Measurements from ENCODE around the gene PTPN18.

DNA sequence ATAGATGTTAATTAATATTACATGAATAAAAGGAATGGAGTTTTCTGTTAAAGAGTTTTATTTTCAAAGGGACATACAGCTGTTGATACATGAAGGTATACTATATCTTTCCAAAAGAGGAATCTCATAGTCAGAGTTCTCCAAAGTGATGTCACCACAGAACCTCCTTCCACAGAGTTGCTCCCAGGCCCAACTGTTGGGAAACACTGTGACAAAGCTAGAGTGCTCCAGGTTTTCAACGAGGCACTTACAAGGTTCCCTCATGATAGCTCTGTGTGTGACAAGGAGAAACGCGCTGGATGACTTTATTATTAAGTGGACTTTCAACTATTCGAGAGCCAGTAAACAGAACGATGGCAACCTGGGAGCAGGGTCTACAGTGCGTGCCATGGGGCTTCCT, 33.5 kb downstream of the PTPN18 start:
- no peak for TF ChIP-seq REST (IDR thresholded peaks at IDR 0.05; ENCODE audit: insufficient read depth in 1 of 2, low read depth in 2 of 2, low read length in 2 of 2)
- TF ChIP-seq POLR2AphosphoS5 (IDR thresholded peaks at IDR 0.05; ENCODE audit: low read depth, low read length): no peak
- no peak for TF ChIP-seq TAF1 (IDR thresholded peaks at IDR 0.05; ENCODE audit: borderline replicate concordance, insufficient read depth, low read length)
- TF ChIP-seq SIN3A (IDR thresholded peaks at IDR 0.05; ENCODE audit: borderline replicate concordance, insufficient read depth, low read length): no peak

Measured in PFSK-1 (cell line).